ENCODE measurements around the gene MFSD1. TPM values are rescaled to one million over a fixed set of nuclear protein-coding genes. Genes with fewer than 3 reads are reported as not detected.

Gene MFSD1
- total and polyA plus RNA-seq, 2 donors = 55.8 to 110 TPM

DNA sequence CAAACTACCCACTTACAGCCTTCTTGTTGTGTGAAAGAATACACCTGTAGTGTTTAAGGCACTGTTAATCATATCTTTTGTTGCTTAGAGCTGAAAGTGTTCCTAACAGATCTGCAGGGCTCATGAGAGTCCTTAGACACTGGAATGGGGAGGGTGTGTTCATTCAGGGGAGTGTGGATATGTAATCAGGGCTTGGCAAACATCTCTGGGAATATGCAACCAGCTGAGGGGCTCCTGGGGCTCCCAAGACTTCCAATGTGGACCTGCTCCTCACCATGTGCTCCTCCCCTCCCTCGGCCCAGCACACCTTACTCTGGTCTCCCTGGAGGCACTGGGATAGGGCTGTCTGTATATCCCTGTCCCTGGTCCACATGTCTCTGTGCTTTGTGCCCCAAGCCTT, 30.3 kb upstream of the MFSD1 start:
- Histone ChIP-seq H3K27ac (ENCODE audit: low read depth) (no peak overlapping the region), H3K36me3 (ENCODE audit: insufficient read depth) (no peaks in the 10 kb centered on the region), H3K4me1 (ENCODE audit: insufficient read depth) (peaks cover 2% of the 10 kb centered on the region), H3K4me3 (ENCODE audit: low read depth, low read length) (no peak overlapping the region)
- WGBS = 97% methylated on average over 1 of the region's 1 CpG
- no peak for DNase-seq (ENCODE audit: extremely low spot score)

DNA sequence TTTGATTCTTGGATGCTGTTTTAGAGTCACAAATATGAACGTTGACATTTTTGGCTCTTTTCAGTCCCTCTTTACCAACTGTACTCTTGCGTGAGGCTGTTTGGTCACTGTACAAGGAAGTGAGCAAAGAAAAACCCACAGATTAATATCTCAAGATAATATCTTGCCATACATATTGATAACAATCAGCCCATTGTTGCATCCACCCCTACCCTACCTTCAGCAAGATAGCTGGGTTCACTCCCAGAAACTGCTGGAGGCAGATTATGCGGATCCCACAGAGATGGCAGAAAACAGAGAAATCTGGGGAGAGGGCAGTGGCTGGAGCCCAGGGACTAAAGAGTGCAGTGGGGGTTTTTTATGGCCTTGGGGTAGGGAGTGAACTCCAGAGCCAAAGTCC, 29.9 kb upstream of the MFSD1 start:
- Histone ChIP-seq H3K4me1 (ENCODE audit: insufficient read depth) (peaks cover 2% of the 10 kb centered on the region), H3K4me3 (ENCODE audit: low read depth, low read length) (no peak overlapping the region), H3K27ac (ENCODE audit: low read depth) (no peak overlapping the region), H3K36me3 (ENCODE audit: insufficient read depth) (no peaks in the 10 kb centered on the region)
- DNase-seq (ENCODE audit: extremely low spot score) = no peak
- WGBS = 66% methylated on average over 3 of the region's 3 CpGs

DNA sequence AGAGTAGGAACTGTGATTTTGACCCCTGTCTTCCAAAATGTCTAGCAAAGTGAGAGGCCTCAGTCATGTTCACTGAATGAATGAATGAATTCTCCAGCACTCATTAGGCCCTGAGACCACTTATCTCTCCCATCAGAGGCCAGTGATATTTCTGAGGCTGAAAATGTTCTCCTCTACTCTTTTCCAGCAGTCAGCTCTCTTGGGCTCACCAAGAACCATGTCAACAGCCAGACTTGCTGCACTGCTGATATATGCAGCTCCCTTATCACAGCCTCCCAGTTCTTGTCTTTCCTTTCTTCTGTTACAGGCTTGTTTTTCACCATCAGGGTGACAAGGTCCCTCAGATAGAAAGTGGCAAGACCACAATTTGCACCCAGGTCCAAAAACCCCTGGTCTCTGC, 28.7 kb upstream of the MFSD1 start:
- Histone ChIP-seq H3K27ac (ENCODE audit: low read depth) (no peak overlapping the region), H3K4me3 (ENCODE audit: low read depth, low read length) (no peak overlapping the region), H3K36me3 (ENCODE audit: insufficient read depth) (no peaks in the 10 kb centered on the region), H3K4me1 (ENCODE audit: insufficient read depth) (peaks cover 3% of the 10 kb centered on the region)
- no peak for DNase-seq (ENCODE audit: extremely low spot score)

DNA sequence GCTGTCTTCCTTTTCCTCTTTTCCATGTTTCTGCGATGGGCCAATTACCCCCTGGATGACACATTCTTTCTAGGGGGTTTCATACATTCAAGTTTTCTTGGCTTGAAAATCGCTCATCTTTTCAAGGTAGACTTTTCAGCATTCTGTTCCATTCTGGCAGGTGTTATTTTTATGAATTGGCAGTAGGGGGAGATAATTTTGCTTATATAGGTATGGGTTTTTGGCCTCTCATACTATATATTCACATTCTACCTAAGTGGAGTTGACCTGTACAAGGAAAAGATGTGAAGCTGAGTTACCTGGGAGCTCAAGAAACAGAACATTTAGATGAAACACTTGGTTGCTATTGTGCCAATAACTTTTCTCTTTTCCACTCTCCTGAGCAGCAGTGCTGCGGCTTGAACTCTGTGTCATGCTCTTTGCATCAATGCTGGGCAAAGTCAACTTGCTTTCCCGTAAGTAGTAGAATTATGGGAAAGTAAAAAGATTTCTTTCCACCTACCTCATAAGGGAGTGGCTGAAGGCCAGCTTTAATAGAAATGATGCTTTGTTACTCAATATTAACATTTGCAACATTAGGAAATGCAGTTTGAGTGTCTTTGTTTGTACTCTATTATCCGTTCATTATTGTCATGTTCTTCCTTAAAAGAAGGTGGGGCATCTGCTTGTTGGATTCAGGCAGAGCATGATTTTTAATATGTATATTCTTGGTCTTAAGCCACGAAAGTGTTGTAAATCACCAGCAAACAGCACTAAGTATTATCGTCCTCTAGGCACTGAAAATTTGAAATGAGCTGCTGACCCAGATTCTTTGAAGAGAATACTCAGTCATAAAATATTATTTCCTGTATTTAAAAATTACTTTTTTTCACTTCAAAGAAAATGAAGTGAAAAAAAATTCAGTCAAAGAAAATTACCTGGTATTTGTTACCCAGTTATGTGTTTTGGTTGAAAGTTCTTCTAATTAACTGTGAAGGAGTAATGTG, 27.7 kb upstream of the MFSD1 start:
- H3K27ac ChIP-seq (ENCODE audit: low read depth) = no peak overlapping the region
- H3K36me3 ChIP-seq (ENCODE audit: insufficient read depth) = no peaks in the 10 kb centered on the region
- H3K4me1 ChIP-seq (ENCODE audit: insufficient read depth) = peaks cover 3% of the 10 kb centered on the region
- no peak for DNase-seq (ENCODE audit: extremely low spot score)
- 44% methylated on average over 7 of the region's 7 CpGs for WGBS
- no peak overlapping the region for H3K4me3 ChIP-seq (ENCODE audit: low read depth, low read length)

DNA sequence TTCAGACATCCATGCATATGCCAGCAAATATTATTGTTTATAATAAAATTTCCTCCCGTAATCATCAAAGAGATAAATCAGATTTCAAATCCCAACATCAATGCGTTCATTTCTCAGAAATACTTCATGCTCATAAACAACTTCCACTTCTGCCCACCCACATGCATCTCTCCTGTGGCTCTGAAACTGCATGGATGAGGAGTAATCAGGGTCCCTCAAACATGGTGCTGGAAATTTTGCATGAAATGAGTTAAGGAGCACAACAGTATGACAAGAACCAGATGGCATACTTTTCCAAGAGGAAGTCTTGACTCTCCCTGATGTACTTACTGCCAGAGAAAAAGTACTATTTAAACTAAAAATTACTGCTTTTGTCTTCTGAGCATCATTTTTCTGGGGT, 26.9 kb upstream of the MFSD1 start:
- DNase-seq (ENCODE audit: extremely low spot score) = no peak
- Histone ChIP-seq H3K36me3 (ENCODE audit: insufficient read depth) (no peaks in the 10 kb centered on the region), H3K4me1 (ENCODE audit: insufficient read depth) (peaks cover 3% of the 10 kb centered on the region), H3K4me3 (ENCODE audit: low read depth, low read length) (no peak overlapping the region), H3K27ac (ENCODE audit: low read depth) (no peak overlapping the region)
- WGBS = 30% methylated on average over 2 of the region's 2 CpGs

DNA sequence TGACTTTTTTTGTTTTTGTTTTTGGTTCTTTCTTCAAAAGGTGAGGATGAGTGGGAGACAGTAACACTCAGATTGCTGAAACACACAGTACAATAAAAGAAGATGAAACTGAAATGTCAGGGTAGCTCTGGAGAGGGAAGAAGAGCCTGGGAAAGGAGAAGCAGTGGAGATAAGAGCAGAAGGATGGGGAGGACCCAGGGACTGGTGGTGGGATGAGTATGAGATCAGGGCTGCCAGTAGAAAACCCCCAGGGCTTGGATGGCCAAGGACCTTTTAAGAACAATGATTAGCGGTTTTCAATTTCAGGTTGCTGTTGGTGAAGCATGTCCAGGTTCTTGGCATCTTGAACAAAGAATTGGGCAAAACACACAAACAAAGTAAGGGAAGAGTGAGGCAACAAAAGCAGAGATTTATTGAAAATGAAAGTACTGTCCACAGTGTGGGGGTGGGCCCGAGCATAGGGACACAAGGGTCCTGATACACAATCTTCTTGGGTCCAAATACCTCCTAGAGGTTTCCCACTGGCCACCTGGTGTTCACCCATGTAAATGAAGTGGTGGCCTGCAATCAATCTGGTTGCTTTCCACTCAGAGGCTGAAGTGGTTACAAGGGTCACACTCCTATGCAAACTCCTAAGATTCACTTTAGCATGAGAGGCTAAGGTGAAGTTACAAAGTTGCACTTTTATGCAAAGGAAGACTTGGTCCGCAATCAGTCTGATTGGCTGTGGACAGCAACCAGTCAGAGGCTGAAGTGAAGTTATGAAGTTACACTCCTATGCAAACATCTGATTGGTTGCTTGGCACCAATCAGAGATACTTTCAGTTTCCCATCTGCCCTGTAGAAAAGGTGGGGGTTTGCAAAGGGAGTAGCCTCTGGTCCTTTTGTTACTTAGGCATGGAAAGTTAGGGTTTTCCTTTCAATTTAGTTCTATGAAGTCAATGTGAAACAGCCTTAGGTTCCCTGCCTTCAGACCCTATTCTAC, 26.1 kb upstream of the MFSD1 start:
- DNase-seq (ENCODE audit: extremely low spot score) = no peak
- H3K36me3 ChIP-seq (ENCODE audit: insufficient read depth) = no peaks in the 10 kb centered on the region
- H3K4me1 ChIP-seq (ENCODE audit: insufficient read depth) = peaks cover 3% of the 10 kb centered on the region
- no peak overlapping the region for H3K27ac ChIP-seq (ENCODE audit: low read depth)
- H3K4me3 ChIP-seq (ENCODE audit: low read depth, low read length) = no peak overlapping the region
- 87% methylated on average over 3 of the region's 3 CpGs for WGBS

DNA sequence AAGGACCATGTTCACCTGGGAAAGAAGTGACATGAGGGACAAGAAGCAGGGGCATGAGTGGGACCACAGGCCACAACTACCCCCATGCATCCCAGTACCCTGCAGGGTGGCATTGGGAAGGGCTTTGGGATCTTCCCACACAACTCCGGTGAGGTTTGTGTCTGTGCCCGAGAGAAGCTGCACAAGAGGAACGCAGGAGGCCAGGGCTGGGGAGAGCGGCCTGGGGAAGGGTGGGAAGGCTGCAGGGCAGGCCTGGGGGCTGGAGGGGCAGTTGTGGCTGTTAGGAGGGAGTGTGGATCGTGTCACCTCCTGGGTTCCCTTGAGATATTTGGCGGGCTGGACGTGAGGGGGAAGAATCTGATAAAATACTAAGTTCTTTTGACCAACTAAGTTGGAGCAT, 25.3 kb upstream of the MFSD1 start:
- no peak for DNase-seq (ENCODE audit: extremely low spot score)
- H3K27ac ChIP-seq (ENCODE audit: low read depth) = no peak overlapping the region
- no peaks in the 10 kb centered on the region for H3K36me3 ChIP-seq (ENCODE audit: insufficient read depth)
- H3K4me1 ChIP-seq (ENCODE audit: insufficient read depth) = peaks cover 3% of the 10 kb centered on the region
- 85% methylated on average over 7 of the region's 7 CpGs for WGBS
- H3K4me3 ChIP-seq (ENCODE audit: low read depth, low read length) = no peak overlapping the region

DNA sequence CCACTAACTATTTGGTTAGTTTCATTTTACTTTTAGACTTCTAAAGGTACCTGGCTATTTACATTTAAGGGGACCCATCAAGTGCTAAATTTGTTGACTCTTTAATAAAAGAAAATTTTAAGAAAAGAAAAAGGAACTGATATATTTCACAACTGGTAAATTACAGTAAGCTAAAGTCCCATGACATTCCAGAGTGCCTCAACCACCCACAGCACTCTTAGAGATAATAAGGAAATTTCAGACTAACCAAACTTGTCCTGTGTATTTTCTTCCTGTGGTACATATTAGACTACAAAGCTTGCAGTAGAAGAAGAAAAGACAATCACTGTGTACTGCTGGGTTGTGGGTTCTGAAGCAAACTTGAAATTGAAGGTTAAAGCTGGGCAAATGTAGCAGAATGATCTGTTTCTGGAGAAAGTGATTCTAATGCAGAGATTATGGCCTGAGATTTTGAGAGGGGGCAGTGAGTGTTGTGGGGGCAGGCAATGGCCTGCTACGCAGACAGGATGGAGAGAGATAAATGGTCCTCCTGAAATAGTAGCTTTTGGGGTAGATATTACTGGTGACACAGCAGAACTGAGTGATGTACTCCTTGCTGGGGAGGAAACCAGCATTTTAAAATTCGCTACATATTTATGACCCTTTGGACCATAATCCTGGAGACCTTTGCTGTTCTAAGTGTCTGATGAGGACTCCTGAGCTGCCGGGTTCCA, 24.5 kb upstream of the MFSD1 start:
- no peak overlapping the region for H3K4me3 ChIP-seq (ENCODE audit: low read depth, low read length)
- no peaks in the 10 kb centered on the region for H3K36me3 ChIP-seq (ENCODE audit: insufficient read depth)
- WGBS = 62% methylated on average over 3 of the region's 3 CpGs
- no peak overlapping the region for H3K27ac ChIP-seq (ENCODE audit: low read depth)
- peaks cover 1% of the 10 kb centered on the region for H3K4me1 ChIP-seq (ENCODE audit: insufficient read depth)
- DNase-seq (ENCODE audit: extremely low spot score) = no peak

DNA sequence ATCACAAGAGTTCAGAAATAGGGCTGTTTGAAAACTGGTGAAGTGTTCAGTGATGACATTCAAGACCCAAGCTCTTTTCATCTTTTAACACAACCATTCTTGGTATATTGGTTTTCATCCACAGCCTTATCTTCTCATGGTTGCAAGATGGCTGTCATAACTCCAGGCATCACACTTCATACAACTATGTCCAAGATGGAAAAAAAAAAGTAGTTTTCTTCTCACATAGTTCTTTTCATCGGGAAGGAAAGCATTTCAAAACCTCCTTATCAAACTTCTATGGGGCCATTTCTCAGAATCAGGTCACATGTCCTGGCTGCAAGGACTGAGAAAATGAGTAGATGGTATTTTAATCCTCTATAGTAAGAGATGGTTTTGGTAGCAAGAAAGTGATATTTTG, 21.1 kb upstream of the MFSD1 start:
- H3K36me3 ChIP-seq (ENCODE audit: insufficient read depth) = no peaks in the 10 kb centered on the region
- H3K27ac ChIP-seq (ENCODE audit: low read depth) = no peak overlapping the region
- WGBS = 47% methylated on average over 1 of the region's 1 CpG
- no peak overlapping the region for H3K4me3 ChIP-seq (ENCODE audit: low read depth, low read length)
- no peak for DNase-seq (ENCODE audit: extremely low spot score)
- peaks cover 1% of the 10 kb centered on the region for H3K4me1 ChIP-seq (ENCODE audit: insufficient read depth)

DNA sequence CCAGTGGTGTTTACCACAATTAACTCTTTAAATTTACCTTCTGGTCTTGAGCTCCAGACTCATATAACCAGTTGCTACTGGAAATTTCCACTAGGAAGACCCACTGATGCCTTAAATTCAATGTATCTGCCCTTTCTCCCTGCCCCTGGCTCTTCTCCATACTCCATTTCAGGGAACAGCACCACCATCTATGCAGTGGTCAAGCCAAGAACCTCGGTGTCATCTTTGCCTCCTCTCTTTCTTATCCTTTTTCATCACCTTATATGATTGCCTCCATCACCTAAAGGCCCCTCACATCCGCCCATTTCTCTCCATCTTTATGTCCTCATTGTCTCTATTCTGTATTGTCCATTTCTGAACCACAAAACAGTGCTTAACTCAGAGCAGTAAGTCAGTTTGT, 20.7 kb upstream of the MFSD1 start:
- no peak for DNase-seq (ENCODE audit: extremely low spot score)
- Histone ChIP-seq H3K27ac (ENCODE audit: low read depth) (no peak overlapping the region), H3K36me3 (ENCODE audit: insufficient read depth) (no peaks in the 10 kb centered on the region), H3K4me3 (ENCODE audit: low read depth, low read length) (no peak overlapping the region), H3K4me1 (ENCODE audit: insufficient read depth) (peaks cover 1% of the 10 kb centered on the region)
- WGBS = 87% methylated on average over 2 of the region's 2 CpGs

DNA sequence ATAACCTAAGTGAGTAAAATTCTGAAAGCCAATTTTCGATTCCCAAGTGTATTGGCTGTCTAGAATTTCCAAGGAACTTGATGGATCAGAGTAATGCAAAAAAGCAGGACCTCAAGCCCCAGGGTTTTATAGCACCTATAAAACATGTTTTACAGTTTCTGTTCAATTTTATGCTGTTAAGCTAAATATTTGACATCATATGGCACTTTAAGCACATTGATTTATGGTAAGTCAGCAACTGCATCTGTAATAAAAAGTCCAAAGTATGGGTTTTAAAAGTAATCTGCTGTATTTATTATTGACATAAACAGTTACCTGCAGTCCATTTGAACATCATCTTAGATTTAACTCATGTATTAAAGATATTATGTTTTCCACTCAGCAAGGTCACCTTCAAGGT, 20.0 kb upstream of the MFSD1 start:
- WGBS = 40% methylated on average over 1 of the region's 1 CpG
- Histone ChIP-seq H3K36me3 (ENCODE audit: insufficient read depth) (no peaks in the 10 kb centered on the region), H3K4me1 (ENCODE audit: insufficient read depth) (peaks cover 1% of the 10 kb centered on the region), H3K27ac (ENCODE audit: low read depth) (no peak overlapping the region), H3K4me3 (ENCODE audit: low read depth, low read length) (no peak overlapping the region)
- DNase-seq (ENCODE audit: extremely low spot score) = no peak

DNA sequence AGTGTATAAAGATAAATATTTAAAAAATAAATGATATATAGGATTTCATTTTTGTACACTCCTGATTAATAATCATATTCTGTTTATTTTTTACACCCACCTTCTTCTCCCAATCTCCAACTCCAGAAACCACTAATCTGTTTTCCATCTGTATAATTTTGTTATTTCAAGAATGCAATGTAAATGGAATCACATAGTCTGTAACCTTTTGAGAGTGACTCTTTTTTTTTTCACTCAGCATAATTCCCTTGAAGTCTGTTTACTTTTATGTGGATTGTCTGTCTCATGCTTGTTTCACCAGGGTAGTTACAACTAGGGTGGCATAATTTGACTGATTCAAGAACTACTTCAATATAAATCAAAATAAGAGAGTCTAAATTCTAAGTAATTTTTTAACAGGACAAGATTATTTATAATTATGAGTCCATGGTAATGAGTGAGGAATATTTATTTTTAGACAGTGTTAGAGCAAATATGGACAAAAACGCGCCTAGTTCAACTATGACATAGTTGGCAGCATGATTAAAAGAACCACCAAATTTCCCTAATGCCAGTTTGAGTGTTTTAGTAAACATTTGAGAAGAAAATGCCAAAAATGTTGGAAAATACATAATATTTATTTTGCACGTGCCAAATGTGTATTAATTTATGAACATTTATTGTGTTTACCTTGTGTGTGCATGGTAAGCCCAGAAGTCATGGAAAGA, 19.4 kb upstream of the MFSD1 start:
- 46% methylated on average over 3 of the region's 3 CpGs for WGBS
- Histone ChIP-seq H3K4me3 (ENCODE audit: low read depth, low read length) (no peak overlapping the region), H3K36me3 (ENCODE audit: insufficient read depth) (no peaks in the 10 kb centered on the region), H3K27ac (ENCODE audit: low read depth) (no peak overlapping the region), H3K4me1 (ENCODE audit: insufficient read depth) (peaks cover 1% of the 10 kb centered on the region)
- DNase-seq (ENCODE audit: extremely low spot score) = no peak

DNA sequence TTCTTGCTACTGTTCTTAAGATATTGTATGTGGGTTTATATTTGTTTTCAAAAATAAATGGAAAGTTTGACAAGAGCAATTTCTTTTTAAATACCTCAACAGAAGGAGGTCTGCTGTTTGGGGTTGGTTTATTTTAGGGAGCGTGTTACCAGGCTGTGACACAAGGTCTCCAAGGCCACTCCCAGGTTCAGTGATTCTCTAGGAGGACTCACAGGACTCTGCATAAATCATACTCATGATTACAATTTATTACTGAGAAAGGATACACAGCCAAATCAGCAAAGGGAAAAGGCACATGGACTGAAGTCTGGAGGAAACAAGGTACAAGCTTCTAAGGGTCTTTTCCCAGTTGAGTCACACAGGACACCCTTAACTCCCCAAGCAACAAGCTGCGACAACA, 18.8 kb upstream of the MFSD1 start:
- no peaks in the 10 kb centered on the region for H3K36me3 ChIP-seq (ENCODE audit: insufficient read depth)
- 84% methylated on average over 2 of the region's 2 CpGs for WGBS
- DNase-seq (ENCODE audit: extremely low spot score) = no peak

More for the DNA sequence above, 18.8 kb upstream of the MFSD1 start:
- peaks cover 1% of the 10 kb centered on the region for H3K4me1 ChIP-seq (ENCODE audit: insufficient read depth)
- no peak overlapping the region for H3K27ac ChIP-seq (ENCODE audit: low read depth)
- H3K4me3 ChIP-seq (ENCODE audit: low read depth, low read length) = no peak overlapping the region
